GM21381 (cell line): ENCODE results near the gene ABCA5.

Experiments used
- ATAC-seq: cut with Tn5 transposase; IDR thresholded peaks from one replicate; pipeline ENCODE4 v1.9.1; 2021; ENCODE audit warnings: mild to moderate bottlenecking, moderate library complexity; ENCODE audit not compliant: unreplicated experiment

The ABCA5 gene

DNA sequence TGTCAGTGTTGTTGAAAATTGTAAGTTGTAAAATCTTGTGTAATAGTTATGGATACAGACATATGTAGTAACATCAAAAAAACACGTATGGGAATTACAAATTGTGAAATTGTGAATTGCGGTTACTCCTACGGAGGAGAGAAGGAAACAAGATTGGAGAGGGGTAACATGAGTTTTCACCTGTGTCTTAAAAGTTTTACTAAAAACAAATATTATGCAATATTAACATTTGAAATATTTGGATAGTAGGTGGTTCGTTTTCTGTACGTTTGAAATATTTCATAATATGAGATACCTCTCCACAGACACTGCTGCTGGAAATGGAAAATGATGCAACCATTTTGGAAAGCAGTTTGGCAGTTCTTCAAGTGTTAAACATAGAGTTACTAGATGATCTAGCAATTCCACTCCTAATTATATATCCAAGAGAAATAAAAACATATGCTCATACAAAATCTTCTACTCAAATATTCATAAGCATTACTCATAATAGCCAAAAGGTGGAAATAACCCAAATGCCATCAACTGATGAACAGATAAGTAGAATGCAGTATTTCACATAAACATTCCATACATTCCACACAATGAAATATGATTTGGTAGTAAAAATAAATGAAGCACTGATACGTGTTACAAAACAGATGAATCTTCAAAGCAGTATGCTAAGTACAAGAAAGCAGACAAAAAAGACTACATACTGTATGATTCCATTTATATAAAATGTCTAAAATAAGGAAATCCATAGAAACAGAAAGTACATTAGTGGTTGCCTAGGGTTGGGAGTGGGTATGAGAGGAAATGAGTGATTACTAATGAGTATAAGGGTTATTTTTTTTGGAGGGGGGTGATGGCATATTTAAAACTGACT is 57.6 kb downstream of the ABCA5 start:
- no peak for ATAC-seq

- ATAC-seq, result no peak
Observed at GRCh38 chr17:69268543-69269014, 58.4 kb downstream of the ABCA5 start.

DNA sequence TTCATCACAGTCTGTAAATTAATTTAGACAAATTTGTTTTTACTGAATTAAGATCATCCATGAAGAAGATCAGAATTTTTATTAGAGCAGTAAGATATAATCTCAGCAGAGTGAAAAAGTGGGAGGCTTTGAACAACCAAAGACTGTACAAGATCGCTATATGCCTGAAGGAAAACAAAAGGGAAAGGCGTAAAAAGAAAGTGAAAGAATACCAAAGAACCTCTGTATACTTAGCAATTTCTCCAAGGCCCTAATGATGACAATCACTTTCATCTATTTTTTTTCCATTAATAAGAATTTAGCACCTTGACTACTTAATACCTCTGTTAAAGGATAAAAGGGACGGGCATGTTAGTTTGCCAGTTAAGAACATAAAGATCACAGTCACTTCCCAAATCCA is 59.7 kb downstream of the ABCA5 start:
- ATAC-seq, result no peak

- no peak for ATAC-seq
Observed at GRCh38 chr17:69265873-69266272, 61.1 kb downstream of the ABCA5 start.

- no peak for ATAC-seq
Observed at GRCh38 chr17:69254187-69254586, 72.7 kb downstream of the ABCA5 start.

DNA sequence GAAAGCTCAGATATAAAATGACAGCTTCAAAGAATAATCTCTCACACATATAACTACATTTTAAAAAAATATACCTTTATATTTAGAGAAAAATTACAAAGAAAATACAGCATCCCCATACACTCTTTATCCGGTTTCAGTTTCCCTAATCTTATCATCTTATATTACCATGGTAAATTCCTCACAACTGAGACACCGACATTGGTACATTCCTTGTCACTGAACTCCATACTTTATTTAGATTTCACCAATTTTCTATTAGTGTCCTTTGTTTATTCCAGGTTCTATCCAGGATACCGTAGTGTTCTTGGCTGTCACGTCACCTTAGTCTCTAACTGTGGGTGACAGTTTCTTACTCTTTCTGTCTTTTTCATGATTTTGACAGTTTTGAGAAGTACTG is 76.3 kb downstream of the ABCA5 start:
- no peak for ATAC-seq

- no peak for ATAC-seq
Observed at GRCh38 chr17:69246726-69247375, 80.1 kb downstream of the ABCA5 start.

DNA sequence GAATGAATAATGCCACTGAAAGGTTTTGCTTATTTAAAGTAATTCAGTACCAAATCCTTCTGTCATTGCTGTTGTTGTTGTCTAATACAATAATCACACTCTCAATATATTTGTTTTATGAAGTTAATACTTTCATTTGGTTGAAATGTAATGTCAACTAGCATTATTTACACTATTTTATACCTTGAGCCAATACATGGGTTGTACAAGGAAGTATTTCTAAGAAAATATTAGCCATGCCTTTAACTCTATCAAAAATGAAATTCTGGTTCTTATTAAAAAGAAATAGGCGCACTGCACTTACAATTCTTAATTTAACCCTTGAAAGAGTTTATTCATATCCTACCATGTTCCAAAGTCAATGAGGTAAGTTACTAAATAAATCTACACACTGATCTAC is 80.7 kb downstream of the ABCA5 start:
- ATAC-seq, result no peak

GRCh38 chr17:69245617-69246016 is 81.3 kb downstream of the ABCA5 start:
- no peak for ATAC-seq

GRCh38 chr17:69239611-69240600 is 87.0 kb downstream of the ABCA5 start:
- no peak for ATAC-seq

DNA sequence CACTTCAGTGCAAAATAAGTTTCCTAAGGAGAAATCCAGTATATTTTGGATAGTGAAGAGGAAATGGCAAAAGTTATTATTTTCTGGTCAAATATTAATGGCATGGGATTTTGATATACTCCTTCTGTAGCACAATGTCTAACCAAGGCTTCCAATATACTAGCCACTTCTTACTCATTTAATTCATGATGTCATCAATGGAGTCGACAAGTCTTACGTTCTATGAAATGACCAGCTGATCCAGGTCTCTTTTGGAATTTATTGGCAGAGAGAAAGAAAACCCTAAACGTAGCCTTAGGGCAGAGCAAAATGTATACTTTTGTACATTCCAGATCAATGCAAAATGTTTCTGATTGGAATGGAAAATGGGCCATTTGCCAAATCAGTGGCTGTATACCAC is 90.0 kb downstream of the ABCA5 start:
- ATAC-seq, result no peak

GRCh38 chr17:69236464-69236863 is 90.5 kb downstream of the ABCA5 start:
- ATAC-seq, result no peak

DNA sequence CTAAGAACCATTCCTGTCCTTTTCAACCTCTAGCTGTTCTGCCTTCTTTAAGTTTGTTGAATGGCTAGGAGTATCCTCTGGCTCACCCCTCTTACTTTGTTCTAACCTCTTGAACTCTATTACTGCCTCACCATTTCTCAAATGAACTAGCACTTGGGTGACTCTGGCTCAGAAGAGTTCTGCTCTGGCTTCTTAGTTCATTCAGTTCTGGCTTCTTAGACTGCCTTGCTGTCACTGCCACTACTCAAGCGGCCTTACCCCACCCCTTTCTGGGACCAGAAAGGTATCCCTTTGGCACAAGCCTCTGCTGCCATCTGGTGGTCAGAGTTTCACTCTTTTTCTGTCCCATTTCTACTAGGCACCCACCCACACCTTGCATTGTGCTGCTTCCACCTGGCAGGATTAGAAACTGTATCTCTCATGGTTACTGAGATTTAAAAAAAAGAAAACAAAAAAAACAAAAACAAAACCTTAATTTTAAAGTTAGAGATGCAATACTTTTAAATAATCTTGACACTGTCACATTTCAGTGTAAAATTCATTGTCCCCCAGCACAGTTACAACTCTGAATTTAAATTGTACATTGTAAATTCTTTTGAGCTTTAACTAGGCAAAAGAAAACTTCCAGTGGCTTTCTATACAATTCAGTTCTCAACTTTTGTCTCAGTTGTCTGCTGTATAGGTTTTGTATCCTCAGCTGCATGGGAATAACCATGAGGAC is 91.4 kb downstream of the ABCA5 start:
- peak; percentile 92 for ATAC-seq

GRCh38 chr17:69232650-69233049 is 94.3 kb downstream of the ABCA5 start:
- no peak for ATAC-seq

- ATAC-seq, result no peak
Observed at GRCh38 chr17:69231521-69231920, 95.4 kb downstream of the ABCA5 start.

- ATAC-seq, result no peak
Observed at GRCh38 chr17:69230939-69231338, 96.0 kb downstream of the ABCA5 start.

- no peak for ATAC-seq
Observed at GRCh38 chr17:69228576-69228975, 98.4 kb downstream of the ABCA5 start, which contains the start of gene ABCA10. TSS of gene ABCA10 (minus strand) at chr17:69228824. CDS start at chr17:69225358, 3,466 bp downstream.

DNA sequence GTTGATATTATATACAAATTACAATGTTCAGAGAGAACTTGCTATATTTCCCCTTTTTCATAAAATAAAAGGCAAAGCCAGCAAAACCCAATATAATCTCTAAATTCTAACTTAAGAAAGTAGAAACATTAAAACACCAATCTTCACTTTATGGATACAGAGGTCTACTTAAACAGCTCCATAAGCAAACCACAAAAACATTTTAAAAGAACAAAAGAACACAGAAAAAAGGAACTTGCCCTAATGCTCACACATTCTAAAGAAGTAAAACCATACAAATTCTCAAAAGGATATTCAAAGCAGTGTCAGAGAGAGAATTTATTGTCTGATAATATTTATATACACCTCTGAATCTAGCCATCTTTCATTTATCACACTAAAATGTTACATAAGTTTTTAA is 98.9 kb downstream of the ABCA5 start:
- no peak for ATAC-seq

DNA sequence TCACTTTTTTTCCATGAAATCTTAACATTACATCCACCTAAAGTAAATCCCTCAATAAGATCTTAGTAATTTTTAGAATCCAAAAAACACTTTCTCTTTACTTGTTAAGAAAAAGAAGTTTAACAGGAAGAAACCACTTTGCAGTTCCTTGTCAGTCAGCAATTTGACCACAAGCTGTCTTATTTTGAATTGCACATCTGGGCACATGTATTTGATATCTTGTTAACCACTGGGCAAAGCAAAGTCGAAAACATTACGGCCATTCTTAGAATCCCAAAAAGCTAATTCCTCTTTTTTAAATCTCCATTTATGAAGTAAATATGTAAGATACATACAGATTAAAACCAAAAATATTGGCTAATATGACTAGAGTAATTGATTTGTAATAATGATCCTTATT is 99.4 kb downstream of the ABCA5 start:
- no peak for ATAC-seq

- ATAC-seq, result peak; percentile 76
Observed at GRCh38 chr17:69223809-69224208, 103.1 kb downstream of the ABCA5 start.
